Transverse colon (tissue), 4 donors: ENCODE data around the gene CGRRF1. TPM values are rescaled to one million over a fixed set of nuclear protein-coding genes. Genes with fewer than 3 reads are reported as not detected.

Experiments
- DNase-seq: peaks from one replicate; pipeline ENCODE4 v3.0.0-alpha.2; 2019
- H3K27ac ChIP-seq, 4 donors: fragments of 200-600 bp; sonication (generic); 2 replicates each; pipeline ENCODE4 v1.5.1; 2016 to 2018; ENCODE audit warnings: inconsistent platforms in 4 of 4
- H3K27me3 ChIP-seq: fragments of 200-600 bp; sonication (generic); 2 replicates; pipeline ENCODE4 v1.5.1; 2017; ENCODE audit warnings: inconsistent platforms
- H3K36me3 ChIP-seq, 4 donors: fragments of 200-600 bp; sonication (generic); 2 replicates each; pipeline ENCODE4 v1.5.1; 2017 to 2019; ENCODE audit warnings: inconsistent platforms in 4 of 4
- H3K4me1 ChIP-seq, 4 donors: fragments of 200-600 bp; sonication (generic); 2 replicates each; pipeline ENCODE4 v1.5.1; 2017 to 2020; ENCODE audit warnings: inconsistent platforms in 4 of 4
- H3K4me3 ChIP-seq, 4 donors: fragments of 200-600 bp; sonication (generic); 1 replicate in 1 of 4; 2 replicates in 3 of 4; pipeline versions ENCODE4 v1.5.1 to v1.6.1; 2017 to 2019; ENCODE audit warnings: inconsistent platforms in 4 of 4
- H3K9me3 ChIP-seq, 2 donors: fragments of 200-600 bp; sonication (generic); 2 replicates each; pipeline ENCODE4 v1.5.1; 2017 to 2019; ENCODE audit warnings: inconsistent platforms in 2 of 2
- EP300 ChIP-seq: sonication (generic); formaldehyde crosslinking; IDR thresholded peaks from one replicate; pipeline ENCODE4 v1.6.1; 2017; ENCODE audit warnings: antibody characterized with exemption, low read depth
- POLR2A ChIP-seq: fragments of 450-650 bp; IDR thresholded peaks from one replicate; pipeline ENCODE4 v1.6.1; 2016; ENCODE audit warnings: antibody characterized with exemption, mild to moderate bottlenecking, moderate library complexity
- POLR2AphosphoS5 ChIP-seq, 3 donors: sonication (generic); formaldehyde crosslinking; IDR thresholded peaks; one replicate each; pipeline ENCODE4 v1.6.1; 2016; ENCODE audit warnings: antibody characterized with exemption in 3 of 3
- WGBS, 2 donors: methylation state at CpG; one replicate each; pipeline ENCODE4 v1.1.5; 2018; ENCODE audit warnings: low coverage in 1 of 2; 5-methylcytosine and 5-hydroxymethylcytosine counted together
- in situ Hi-C, 4 donors: fragments of 200-750 bp; cut with MboI; loops; one replicate each; pipeline versions ENCODE4 v1.15.0 to v1.15.1; 2017; ENCODE audit warnings: low sequenced_read_pairs in 3 of 4, low pct_ligation_motif_present in 1 of 4, low pct_unique_long_range_greater_than_20kb in 1 of 4
- intact Hi-C: fragments of 100-400 bp; cut with DNase I; formaldehyde crosslinking; loops from one replicate; pipeline ENCODE4 v1.15.1; 2023; ENCODE audit warnings: low total_unique reads
- total RNA-seq, 4 donors: library from RNA; depleted of rRNA; stranded (reverse); fragments of >200 nt; gene quantifications; one replicate each; pipeline ENCODE4 v1.1.0, GENCODE V29; 2016
- TF ChIP-seq, protein P1 (sequence below), 5 experiments: fragments of 200-600 bp in 3 of 5; fragments of 450-650 bp in 2 of 5; sonication (generic) in 3 of 5; IDR thresholded peaks; 1 replicate in 2 of 5; 2 replicates in 3 of 5; pipeline ENCODE4 v1.5.1; 2016 to 2017; ENCODE audit warnings: antibody characterized with exemption in 5 of 5, inconsistent platforms in 3 of 5, mild to moderate bottlenecking in 2 of 5, moderate library complexity in 1 of 5

The CGRRF1 gene, protein sequence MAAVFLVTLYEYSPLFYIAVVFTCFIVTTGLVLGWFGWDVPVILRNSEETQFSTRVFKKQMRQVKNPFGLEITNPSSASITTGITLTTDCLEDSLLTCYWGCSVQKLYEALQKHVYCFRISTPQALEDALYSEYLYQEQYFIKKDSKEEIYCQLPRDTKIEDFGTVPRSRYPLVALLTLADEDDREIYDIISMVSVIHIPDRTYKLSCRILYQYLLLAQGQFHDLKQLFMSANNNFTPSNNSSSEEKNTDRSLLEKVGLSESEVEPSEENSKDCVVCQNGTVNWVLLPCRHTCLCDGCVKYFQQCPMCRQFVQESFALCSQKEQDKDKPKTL
- total RNA-seq = 10 to 100 TPM in 3 of 4 donors, 1 to 10 TPM in 1; 2.6 to 46.8 (median 18.0) TPM

DNA sequence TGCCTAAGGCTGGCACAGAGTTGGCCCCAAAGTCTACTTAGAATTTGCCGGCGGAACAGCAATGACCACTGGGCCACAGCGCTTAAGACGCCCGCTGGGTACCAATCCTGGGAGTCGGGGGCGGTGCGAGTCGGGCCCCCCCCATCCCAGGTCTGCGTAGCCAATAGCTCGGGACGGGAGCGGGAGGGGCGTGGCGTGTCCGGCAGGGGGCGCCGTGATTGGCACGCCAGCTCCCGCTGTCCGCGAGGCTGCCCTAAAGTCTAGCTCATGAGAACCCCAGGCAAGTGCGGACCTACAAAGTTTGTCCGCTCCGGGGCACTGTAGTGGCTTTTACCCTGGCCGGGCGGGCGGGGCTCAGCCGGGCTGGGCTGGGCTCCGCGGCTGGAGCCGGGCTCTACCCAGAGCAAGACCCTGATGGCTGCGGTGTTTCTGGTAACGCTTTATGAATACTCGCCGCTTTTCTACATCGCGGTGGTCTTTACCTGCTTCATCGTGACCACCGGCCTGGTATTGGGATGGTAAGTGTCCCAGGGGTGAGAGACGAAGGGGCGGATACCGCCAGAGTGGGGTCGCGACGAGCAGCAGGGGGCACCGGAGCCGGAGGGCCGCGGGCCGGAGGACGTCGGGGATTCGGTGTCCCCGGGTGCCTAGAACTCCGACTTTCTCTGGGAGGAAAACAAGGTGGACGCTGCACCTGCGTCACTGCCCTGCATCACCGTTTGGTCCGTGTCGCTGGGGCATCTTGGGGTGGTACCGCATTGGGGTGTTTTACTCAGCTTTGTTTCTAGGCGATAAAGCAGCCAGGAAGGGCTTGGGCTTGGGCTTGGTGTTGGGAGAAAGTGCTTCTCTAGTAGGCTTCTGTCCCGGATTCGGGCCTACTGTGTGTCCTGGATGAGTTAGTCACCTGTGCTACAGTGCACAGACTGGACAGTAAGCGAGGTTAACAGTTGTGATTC is at the start of gene CGRRF1:
Gene CGRRF1, plus strand, starts transcription at position 361 of the 956 bp plus-strand sequence. Its CDS starts 54 bp downstream, at position 415.
- peak; percentile 81 to 85 (median 84) for TF ChIP-seq POLR2AphosphoS5 (IDR thresholded peaks at IDR 0.05)
- TF ChIP-seq POLR2A = peak; percentile 77
- TF ChIP-seq, protein P1, sequence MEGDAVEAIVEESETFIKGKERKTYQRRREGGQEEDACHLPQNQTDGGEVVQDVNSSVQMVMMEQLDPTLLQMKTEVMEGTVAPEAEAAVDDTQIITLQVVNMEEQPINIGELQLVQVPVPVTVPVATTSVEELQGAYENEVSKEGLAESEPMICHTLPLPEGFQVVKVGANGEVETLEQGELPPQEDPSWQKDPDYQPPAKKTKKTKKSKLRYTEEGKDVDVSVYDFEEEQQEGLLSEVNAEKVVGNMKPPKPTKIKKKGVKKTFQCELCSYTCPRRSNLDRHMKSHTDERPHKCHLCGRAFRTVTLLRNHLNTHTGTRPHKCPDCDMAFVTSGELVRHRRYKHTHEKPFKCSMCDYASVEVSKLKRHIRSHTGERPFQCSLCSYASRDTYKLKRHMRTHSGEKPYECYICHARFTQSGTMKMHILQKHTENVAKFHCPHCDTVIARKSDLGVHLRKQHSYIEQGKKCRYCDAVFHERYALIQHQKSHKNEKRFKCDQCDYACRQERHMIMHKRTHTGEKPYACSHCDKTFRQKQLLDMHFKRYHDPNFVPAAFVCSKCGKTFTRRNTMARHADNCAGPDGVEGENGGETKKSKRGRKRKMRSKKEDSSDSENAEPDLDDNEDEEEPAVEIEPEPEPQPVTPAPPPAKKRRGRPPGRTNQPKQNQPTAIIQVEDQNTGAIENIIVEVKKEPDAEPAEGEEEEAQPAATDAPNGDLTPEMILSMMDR (IDR thresholded peaks at IDR 0.05) = peak; percentile 60 to 77 (median 68)
- TF ChIP-seq EP300 = peak; percentile 8
- Histone ChIP-seq H3K27ac (peak within 1 kb of the TSS; percentile 82 to 92 (median 86)), H3K36me3 (no peaks in the 10 kb centered on the region), H3K4me3 (peak within 1 kb of the TSS; percentile 66 to 97 (median 88)), H3K9me3 (no peaks in the 10 kb centered on the region), H3K27me3 (no peaks in the 10 kb centered on the region), H3K4me1 (peaks cover 6 to 29% (median 11%) of the 10 kb centered on the region in 4 donors)
- WGBS, 2 donors = 0% methylated on average over 49 of the region's 66 CpGs; no CpG with 5 or more reads in 1 of the 2 donors
- DNase-seq = peak; percentile 99
- in situ Hi-C loops (no loop called here), intact Hi-C loops (no loop called here)

DNA sequence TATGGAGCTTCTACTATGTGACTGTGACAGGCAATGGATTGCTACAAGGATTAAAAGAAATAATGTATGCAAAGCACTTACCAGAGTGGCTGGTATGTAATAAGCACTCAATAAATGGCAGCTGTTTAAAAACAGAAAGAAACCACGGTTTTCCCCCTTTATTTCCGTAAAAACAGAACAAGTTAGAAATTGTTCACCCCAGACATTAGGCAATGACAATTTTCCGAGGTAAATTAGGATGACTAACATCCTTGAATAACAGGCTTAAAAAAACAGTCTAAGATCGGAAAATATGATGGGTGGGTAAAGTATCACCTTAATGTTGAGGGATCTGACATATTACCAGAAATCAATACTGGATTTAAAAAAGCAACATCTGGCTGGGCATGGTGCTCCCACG is 47.7 kb upstream of the CGRRF1 start:
- Histone ChIP-seq H3K4me3 (no peak overlapping the region), H3K27me3 (no peaks in the 10 kb centered on the region), H3K36me3 (no peaks in the 10 kb centered on the region), H3K27ac (no peak overlapping the region), H3K4me1 (no peaks in the 10 kb centered on the region), H3K9me3 (no peaks in the 10 kb centered on the region)
- in situ Hi-C loops = no loop called here
- intact Hi-C loops = no loop called here
- TF ChIP-seq POLR2AphosphoS5 (IDR thresholded peaks at IDR 0.05) (no peak), EP300 (no peak), POLR2A (no peak)
- TF ChIP-seq, protein P1 (IDR thresholded peaks at IDR 0.05) = no peak
- 57 to 70% methylated on average over 5 of the region's 5 CpGs for WGBS, 2 donors
- no peak for DNase-seq

DNA sequence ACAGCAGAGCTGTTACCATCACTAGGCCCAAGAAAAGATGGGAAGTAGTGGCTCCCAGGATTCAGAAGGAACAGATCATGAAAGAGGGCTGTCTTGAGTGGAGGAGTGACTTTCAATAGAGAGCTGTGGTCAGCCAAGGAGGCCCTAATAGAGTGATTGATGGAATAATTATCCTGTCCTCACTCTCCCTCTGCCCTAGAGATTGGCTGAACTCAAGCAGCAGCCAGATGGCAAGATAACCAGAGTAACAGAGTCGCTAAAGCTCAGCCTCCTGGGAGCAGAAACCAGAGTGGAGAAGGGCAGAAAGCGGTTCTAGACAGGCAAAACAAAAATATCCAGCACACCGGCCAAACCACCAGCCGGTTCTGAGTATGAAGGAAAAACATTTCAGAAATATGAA is 44.1 kb upstream of the CGRRF1 start:
- Histone ChIP-seq H3K4me3 (no peak overlapping the region), H3K27me3 (no peaks in the 10 kb centered on the region), H3K27ac (no peak overlapping the region), H3K4me1 (peaks cover 0 to 5% (median 0%) of the 10 kb centered on the region in 4 donors), H3K36me3 (no peaks in the 10 kb centered on the region), H3K9me3 (peaks cover 8 to 9% of the 10 kb centered on the region in 2 donors)
- no peak for TF ChIP-seq POLR2A
- TF ChIP-seq POLR2AphosphoS5 (IDR thresholded peaks at IDR 0.05) = no peak
- TF ChIP-seq, protein P1 (IDR thresholded peaks at IDR 0.05) = no peak
- no peak for TF ChIP-seq EP300
- DNase-seq = no peak
- 60 to 90% methylated on average over 1 to 4 of the region's 4 CpGs for WGBS, 2 donors
- in situ Hi-C loops (no loop called here), intact Hi-C loops (no loop called here)

DNA sequence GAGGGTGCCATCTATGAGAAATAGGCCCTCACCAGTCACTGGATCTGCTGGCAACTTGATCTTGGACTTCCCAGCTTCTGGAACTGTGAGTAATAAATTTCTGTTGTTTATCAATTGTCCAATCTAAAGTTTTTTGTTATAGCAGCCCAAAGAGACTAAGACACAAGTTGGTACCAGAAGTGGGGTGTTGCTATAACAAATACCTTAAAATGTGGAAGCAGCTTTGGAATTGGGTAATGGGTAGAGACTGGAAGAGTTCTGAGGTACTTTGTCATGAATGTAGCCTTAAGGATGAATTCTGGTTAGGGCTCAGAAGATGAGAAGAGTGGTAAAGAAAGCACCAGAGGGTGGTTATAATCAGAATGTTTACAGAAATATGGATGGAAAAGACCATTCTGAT is 42.4 kb upstream of the CGRRF1 start:
- Histone ChIP-seq H3K4me1 (peaks cover 0 to 14% (median 0%) of the 10 kb centered on the region in 4 donors), H3K27ac (no peak overlapping the region), H3K27me3 (no peaks in the 10 kb centered on the region), H3K4me3 (no peak overlapping the region), H3K36me3 (no peaks in the 10 kb centered on the region), H3K9me3 (peaks cover 8 to 9% of the 10 kb centered on the region in 2 donors)
- no peak for TF ChIP-seq POLR2AphosphoS5 (IDR thresholded peaks at IDR 0.05)
- TF ChIP-seq, protein P1 (IDR thresholded peaks at IDR 0.05) = no peak
- TF ChIP-seq POLR2A = no peak
- no peak for TF ChIP-seq EP300
- in situ Hi-C loops (no loop called here), intact Hi-C loops (no loop called here)
- no peak for DNase-seq
